Activated CD4-positive, alpha-beta T cell treated with anti-CD3 and anti-CD28 coated beads, Interleukin-2, amount 10 ng/mL, durations not matched to agents 24 days and 14 days (primary cell): ENCODE measurements around the gene NFIA. TPM values are rescaled to one million over a fixed set of nuclear protein-coding genes. Genes with fewer than 3 reads are reported as not detected.

Experiments
- DNase-seq: peaks from one replicate; pipeline ENCODE4 v3.0.0; 2022
- H3K27ac Mint-ChIP-seq: one replicate; pipeline ENCODE4 v1.8.0; 2022; ENCODE audit warnings: mild to moderate bottlenecking, mixed read lengths
- H3K27me3 Mint-ChIP-seq: one replicate; pipeline ENCODE4 v1.8.0; 2022; ENCODE audit warnings: mixed read lengths
- H3K36me3 Mint-ChIP-seq: one replicate; pipeline ENCODE4 v1.8.0; 2022; ENCODE audit warnings: low read depth, mild to moderate bottlenecking, mixed read lengths
- H3K4me1 Mint-ChIP-seq: one replicate; pipeline ENCODE4 v1.8.0; 2021; ENCODE audit warnings: mixed read lengths
- H3K4me3 Mint-ChIP-seq: one replicate; pipeline ENCODE4 v1.8.0; 2022; ENCODE audit warnings: mild to moderate bottlenecking, moderate library complexity, mixed read lengths
- H3K9me3 Mint-ChIP-seq: one replicate; pipeline ENCODE4 v1.8.0; 2021; ENCODE audit warnings: mixed read lengths
- intact Hi-C: fragments of 100-400 bp; cut with micrococcal nuclease; formaldehyde crosslinking; loops from one replicate; pipeline ENCODE4 v1.15.1; 2023
- total RNA-seq: library from RNA; stranded (reverse); gene quantifications from 2 replicates; pipeline ENCODE4 v1.2.3, GENCODE V29; 2022

The NFIA gene
- total RNA-seq, 1 donor from 2014 or later, result 0.63 TPM

GRCh38 chr1:61318319-61319125 is 236.2 kb downstream of the NFIA start:
- peak; percentile 67 for DNase-seq
- Mint-ChIP-seq H3K36me3 (peaks cover 2% of the 10 kb centered on the region), H3K9me3 (no peaks in the 10 kb centered on the region), H3K4me3 (peak overlapping the region; percentile 56), H3K27me3 (peaks cover 9% of the 10 kb centered on the region), H3K27ac (peak overlapping the region; percentile 74), H3K4me1 (peaks cover 27% of the 10 kb centered on the region)
- intact Hi-C loops, result loop anchor here (1.0 to 2.0 kb wide), 6 partner anchors 14 to 420 kb away; partner anchors contain the start of gene TM2D1

GRCh38 chr1:61320575-61320974 is 238.2 kb downstream of the NFIA start:
- peaks cover 2% of the 10 kb centered on the region for H3K36me3 Mint-ChIP-seq
- no peak overlapping the region for H3K4me3 Mint-ChIP-seq
- peaks cover 39% of the 10 kb centered on the region for H3K4me1 Mint-ChIP-seq
- no peak for DNase-seq
- intact Hi-C loops, result no loop called here
- no peak overlapping the region for H3K27ac Mint-ChIP-seq
- H3K9me3 Mint-ChIP-seq, result no peaks in the 10 kb centered on the region
- peaks cover 6% of the 10 kb centered on the region for H3K27me3 Mint-ChIP-seq

GRCh38 chr1:61322008-61322744 is 239.8 kb downstream of the NFIA start:
- intact Hi-C loops, result no loop called here
- peaks cover 4% of the 10 kb centered on the region for H3K27me3 Mint-ChIP-seq
- no peak overlapping the region for H3K4me3 Mint-ChIP-seq
- DNase-seq, result no peak
- H3K9me3 Mint-ChIP-seq, result no peaks in the 10 kb centered on the region
- peaks cover 2% of the 10 kb centered on the region for H3K36me3 Mint-ChIP-seq
- peaks cover 43% of the 10 kb centered on the region for H3K4me1 Mint-ChIP-seq
- peak overlapping the region; percentile 46 for H3K27ac Mint-ChIP-seq

- peak overlapping the region; percentile 42 for H3K27ac Mint-ChIP-seq
- H3K27me3 Mint-ChIP-seq, result peaks cover 4% of the 10 kb centered on the region
- peaks cover 43% of the 10 kb centered on the region for H3K4me1 Mint-ChIP-seq
- DNase-seq, result no peak
- H3K4me3 Mint-ChIP-seq, result no peak overlapping the region
- intact Hi-C loops, result loop anchor here (1.0 kb wide), 1 partner anchor 10 kb away; no protein-coding TSS in a partner anchor
- peaks cover 2% of the 10 kb centered on the region for H3K36me3 Mint-ChIP-seq
- H3K9me3 Mint-ChIP-seq, result peaks cover 4% of the 10 kb centered on the region
Measured at GRCh38 chr1:61322769-61323168, 240.4 kb downstream of the NFIA start.

- Mint-ChIP-seq H3K36me3 (peaks cover 2% of the 10 kb centered on the region), H3K4me3 (no peak overlapping the region), H3K4me1 (peaks cover 36% of the 10 kb centered on the region), H3K27ac (no peak overlapping the region), H3K27me3 (peaks cover 4% of the 10 kb centered on the region), H3K9me3 (peaks cover 8% of the 10 kb centered on the region)
- intact Hi-C loops, result loop anchor here (1.0 kb wide), 1 partner anchor 8 kb away; no protein-coding TSS in a partner anchor
- DNase-seq, result no peak
Measured at GRCh38 chr1:61323681-61324328, 241.4 kb downstream of the NFIA start.

GRCh38 chr1:61326713-61327112 is 244.4 kb downstream of the NFIA start:
- intact Hi-C loops, result no loop called here
- Mint-ChIP-seq H3K27ac (peak overlapping the region; percentile 11), H3K4me3 (no peak overlapping the region), H3K4me1 (peaks cover 25% of the 10 kb centered on the region), H3K27me3 (peaks cover 7% of the 10 kb centered on the region), H3K36me3 (no peaks in the 10 kb centered on the region), H3K9me3 (peaks cover 8% of the 10 kb centered on the region)
- DNase-seq, result no peak

GRCh38 chr1:61327436-61327835 is 245.1 kb downstream of the NFIA start:
- peaks cover 8% of the 10 kb centered on the region for H3K9me3 Mint-ChIP-seq
- H3K36me3 Mint-ChIP-seq, result no peaks in the 10 kb centered on the region
- peaks cover 29% of the 10 kb centered on the region for H3K4me1 Mint-ChIP-seq
- intact Hi-C loops, result no loop called here
- H3K27ac Mint-ChIP-seq, result no peak overlapping the region
- H3K27me3 Mint-ChIP-seq, result peaks cover 7% of the 10 kb centered on the region
- no peak for DNase-seq
- H3K4me3 Mint-ChIP-seq, result no peak overlapping the region

- H3K9me3 Mint-ChIP-seq, result peaks cover 8% of the 10 kb centered on the region
- H3K36me3 Mint-ChIP-seq, result no peaks in the 10 kb centered on the region
- intact Hi-C loops, result no loop called here
- H3K4me1 Mint-ChIP-seq, result peaks cover 26% of the 10 kb centered on the region
- H3K27me3 Mint-ChIP-seq, result peaks cover 11% of the 10 kb centered on the region
- no peak for DNase-seq
- H3K4me3 Mint-ChIP-seq, result no peak overlapping the region
- H3K27ac Mint-ChIP-seq, result no peak overlapping the region
Measured at GRCh38 chr1:61329556-61329955, 247.2 kb downstream of the NFIA start.

GRCh38 chr1:61330018-61330417 is 247.7 kb downstream of the NFIA start:
- intact Hi-C loops, result loop anchor here (5.0 kb wide), 2 partner anchors 253 to 278 kb away; no protein-coding TSS in a partner anchor
- H3K9me3 Mint-ChIP-seq, result peaks cover 8% of the 10 kb centered on the region
- H3K27me3 Mint-ChIP-seq, result peaks cover 14% of the 10 kb centered on the region
- H3K27ac Mint-ChIP-seq, result no peak overlapping the region
- H3K4me3 Mint-ChIP-seq, result no peak overlapping the region
- DNase-seq, result no peak
- no peaks in the 10 kb centered on the region for H3K36me3 Mint-ChIP-seq
- peaks cover 24% of the 10 kb centered on the region for H3K4me1 Mint-ChIP-seq

- no peak for DNase-seq
- Mint-ChIP-seq H3K4me3 (no peak overlapping the region), H3K27me3 (peaks cover 14% of the 10 kb centered on the region), H3K36me3 (no peaks in the 10 kb centered on the region), H3K27ac (no peak overlapping the region), H3K4me1 (peaks cover 19% of the 10 kb centered on the region), H3K9me3 (peaks cover 8% of the 10 kb centered on the region)
- intact Hi-C loops, result loop anchor here (5.0 kb wide), 2 partner anchors 253 to 278 kb away; no protein-coding TSS in a partner anchor
Measured at GRCh38 chr1:61330571-61330970, 248.2 kb downstream of the NFIA start.

- peak overlapping the region; percentile 3 for H3K4me3 Mint-ChIP-seq
- peaks cover 20% of the 10 kb centered on the region for H3K27me3 Mint-ChIP-seq
- H3K36me3 Mint-ChIP-seq, result no peaks in the 10 kb centered on the region
- H3K27ac Mint-ChIP-seq, result peak overlapping the region; percentile 83
- DNase-seq, result peak; percentile 66
- intact Hi-C loops, result loop anchor here (1.0 to 5.0 kb wide), 6 partner anchors 9 to 280 kb away; no protein-coding TSS in a partner anchor
- H3K9me3 Mint-ChIP-seq, result peaks cover 8% of the 10 kb centered on the region
- H3K4me1 Mint-ChIP-seq, result peaks cover 15% of the 10 kb centered on the region
Measured at GRCh38 chr1:61332196-61332753, 249.9 kb downstream of the NFIA start.

GRCh38 chr1:61332796-61333195 is 250.4 kb downstream of the NFIA start:
- peaks cover 15% of the 10 kb centered on the region for H3K4me1 Mint-ChIP-seq
- no peak for DNase-seq
- H3K27ac Mint-ChIP-seq, result no peak overlapping the region
- intact Hi-C loops, result loop anchor here (1.0 to 5.0 kb wide), 6 partner anchors 9 to 280 kb away; no protein-coding TSS in a partner anchor
- peaks cover 4% of the 10 kb centered on the region for H3K9me3 Mint-ChIP-seq
- H3K36me3 Mint-ChIP-seq, result no peaks in the 10 kb centered on the region
- no peak overlapping the region for H3K4me3 Mint-ChIP-seq
- peaks cover 21% of the 10 kb centered on the region for H3K27me3 Mint-ChIP-seq
